ENCODE results near the gene DSCAML1. TPM values are rescaled to one million over a fixed set of nuclear protein-coding genes. Genes with fewer than 3 reads are reported as not detected.
A peak's percentile ranks its signal among the peaks of the same experiment; 100 is the strongest.

Gene DSCAML1
- total and polyA plus RNA-seq, 2 of the 8 experiments (the other 6 are each of a cell fraction or from before 2014, with no cell fraction given), result 0.19 to 0.24 TPM

GRCh38 chr11:117820516-117820915 lies 23.5 kb upstream of the DSCAML1 start:
- TF ChIP-seq TEAD4 (IDR thresholded peaks at IDR 0.05; ENCODE audit: low read depth, low read length) (peak; percentile 27; the same call in 1 of the 2 replicates), POLR2A (IDR thresholded peaks at IDR 0.05; ENCODE audit: control extremely low read depth in 1 of 2, low read depth in 2 of 2, low read length in 2 of 2) (no peak)
- Histone ChIP-seq H2AFZ (ENCODE audit: low read length) (no peak overlapping the region), H3K79me1 (ENCODE audit: low read depth, low read length) (no peaks in the 10 kb centered on the region), H4K8ac (ENCODE audit: extremely low read depth, insufficient read depth, low read length) (no peak overlapping the region), H2AK5ac (ENCODE audit: low read depth, low read length) (no peak overlapping the region), H2BK15ac (ENCODE audit: low read length) (no peak overlapping the region), H3K9me3 (ENCODE audit: insufficient read depth in 2 of 2, low read depth in 1 of 2, low read length in 1 of 2) (no peaks in the 10 kb centered on the region), H3K14ac (ENCODE audit: insufficient read length) (no peak overlapping the region), H3K4me1 (replicated peaks in 1 of 4; ENCODE audit: control insufficient read depth in 3 of 4, insufficient read depth in 4 of 4, low read length in 3 of 4) (peaks cover 0 to 46% (median 27%) of the 10 kb centered on the region in 4 experiments; a peak in 6 of 7 replicates), H4K5ac (ENCODE audit: insufficient read length, low read depth, low read length) (peak overlapping the region; percentile 16), H3K18ac (ENCODE audit: extremely low read depth, low read length) (no peak overlapping the region), H3K56ac (replicated peaks; ENCODE audit: insufficient read length, low read depth, low read length) (no peak overlapping the region), H3K27ac (ENCODE audit: low read depth, low read length) (no peak overlapping the region), H2BK20ac (ENCODE audit: low read length) (no peak overlapping the region), H3K27me3 (replicated peaks in 1 of 4; ENCODE audit: control insufficient read depth in 3 of 4, extremely low read depth in 1 of 4, insufficient read depth in 3 of 4, low read length in 3 of 4) (no peaks in the 10 kb centered on the region; a peak in 1 of 7 replicates), H3K4ac (replicated peaks; ENCODE audit: insufficient read length, low read depth, low read length) (no peak overlapping the region), H2BK5ac (ENCODE audit: low read depth, low read length) (no peak overlapping the region), H3K4me2 (ENCODE audit: insufficient read depth in 1 of 2, low read depth in 2 of 2, low read length in 2 of 2) (peak overlapping the region in 1 of 2 experiments; percentile 32; a peak in 1 of 4 replicates), H4K91ac (replicated peaks; ENCODE audit: insufficient read length, low read length) (no peak overlapping the region), H3K23ac (ENCODE audit: insufficient read length) (no peak overlapping the region), H3K9ac (replicated peaks in 1 of 4; ENCODE audit: extremely low read depth in 1 of 4, low read depth in 3 of 4, low read length in 3 of 4) (no peak overlapping the region), H2BK120ac (replicated peaks; ENCODE audit: low read depth, low read length) (no peak overlapping the region), H3K23me2 (ENCODE audit: low read depth, low read length) (no peaks in the 10 kb centered on the region; the same call in 1 of the 2 replicates), H4K20me1 (replicated peaks in 1 of 2; ENCODE audit: control insufficient read depth in 1 of 2, insufficient read depth in 2 of 2, low read length in 2 of 2) (no peaks in the 10 kb centered on the region), H3K36me3 (ENCODE audit: control insufficient read depth in 2 of 4, insufficient read depth in 4 of 4, low read length in 3 of 4) (no peaks in the 10 kb centered on the region), H3K79me2 (ENCODE audit: control insufficient read depth in 1 of 2, insufficient read depth in 2 of 2, low read length in 2 of 2) (no peaks in the 10 kb centered on the region), H3K4me3 (ENCODE audit: extremely low read depth in 1 of 4, insufficient read depth in 2 of 4, low read depth in 3 of 4, low read length in 4 of 4) (peak overlapping the region in 1 of 4 experiments; percentile 19; a peak in 1 of 8 replicates), H2BK12ac (ENCODE audit: low read depth, low read length) (peak overlapping the region; percentile 68; the same call in 1 of the 2 replicates)
- ChIA-PET CTCF (ENCODE audit: partially characterized antibody) (interaction anchor here (0.6 to 9.7 kb wide), 24 partner anchors 10 to 398 kb away, joined by 3 to 163 read pairs (median 5); no protein-coding TSS in a partner anchor), POLR2A (ENCODE audit: partially characterized antibody) (no interaction called here)
- no peak for DNase-seq (ENCODE audit: low read depth in 1 of 2, low spot score in 2 of 2)
- no peak for FAIRE-seq
- WGBS, 2 experiments (ENCODE audit: extremely low coverage in 1 of 2, insufficient coverage in 1 of 2, insufficient read length in 1 of 2, insufficient replicate concordance in 2 of 2, low coverage in 1 of 2, low lambda C conversion rate in 2 of 2, missing lambda C conversion rate in 1 of 2), result 69% methylated on average over 6 of the region's 10 CpGs; no CpG with 5 or more reads in 1 of the 2 experiments

Data from H1 (cell line).